ENCODE data around the gene IKBIP.

IKBIP gene

DNA sequence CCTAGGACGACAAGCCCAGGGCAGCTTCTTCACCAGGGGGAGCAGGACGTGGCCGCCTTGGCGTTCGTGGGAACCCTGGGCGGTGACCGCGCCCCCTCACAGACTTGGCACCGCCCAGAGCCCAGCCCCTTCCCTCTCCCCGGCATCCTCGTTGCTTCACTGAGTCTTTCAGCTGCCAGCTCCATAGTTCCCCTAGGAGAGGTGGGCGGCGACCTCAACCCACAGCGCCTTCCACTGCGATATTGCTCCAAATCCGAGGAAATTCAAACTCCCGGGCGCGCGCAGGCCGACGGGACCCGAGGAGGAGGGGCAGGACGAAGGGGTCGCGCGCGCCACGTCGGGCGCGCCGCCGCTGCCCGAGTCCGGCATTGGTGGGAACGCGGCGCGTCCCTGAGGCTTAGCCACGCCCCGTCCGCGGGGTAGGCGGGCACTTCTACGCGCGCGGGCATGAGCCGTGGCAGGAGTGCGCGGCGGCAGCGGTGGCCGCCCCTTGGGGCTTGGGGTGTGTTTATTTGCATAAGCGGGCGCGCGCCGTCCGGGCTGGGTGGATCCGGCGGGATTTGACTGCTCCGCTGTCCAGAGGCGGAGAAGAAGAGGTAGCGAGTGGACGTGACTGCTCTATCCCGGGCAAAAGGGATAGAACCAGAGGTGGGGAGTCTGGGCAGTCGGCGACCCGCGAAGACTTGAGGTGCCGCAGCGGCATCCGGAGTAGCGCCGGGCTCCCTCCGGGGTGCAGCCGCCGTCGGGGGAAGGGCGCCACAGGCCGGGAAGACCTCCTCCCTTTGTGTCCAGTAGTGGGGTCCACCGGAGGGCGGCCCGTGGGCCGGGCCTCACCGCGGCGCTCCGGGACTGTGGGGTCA is at the start of gene IKBIP, which contains the start of gene APAF1:
TSS of gene IKBIP (minus strand) at position 77 of the 860 bp plus-strand sequence. CDS start 87 bp downstream, outside the sequence.
TSS of gene APAF1 (plus strand) at position 579 of the 860 bp plus-strand sequence. CDS start 3,070 bp downstream, outside the sequence.
- DNase-seq (ENCODE audit: extremely low spot score) = peak; percentile 93

GRCh38 chr12:98691351-98691750 is 46.8 kb upstream of the IKBIP start:
- CTCF ChIA-PET = no interaction called here
- DNase-seq (ENCODE audit: extremely low spot score) = no peak
- TF ChIP-seq FOXK2 (IDR thresholded peaks at IDR 0.05) = no peak
- POLR2A ChIA-PET = interaction anchor here (0.6 kb wide), 1 partner anchor 21 kb away, joined by 3 read pairs; no protein-coding TSS in a partner anchor

More for the DNA sequence above, at the start of gene IKBIP, which contains the start of gene APAF1:
- ChIA-PET POLR2A (interaction anchor here (0.8 to 2.1 kb wide), 10 partner anchors 16 to 123 kb away, joined by 3 to 23 read pairs (median 4); partner anchors contain the start of gene SLC25A3), CTCF (interaction anchor here (2.0 kb wide), 1 partner anchor 78 kb away, joined by 7 read pairs; no protein-coding TSS in a partner anchor)
- no peak for TF ChIP-seq BHLHE40 (IDR thresholded peaks at IDR 0.05; ENCODE audit: borderline replicate concordance)

- POLR2A ChIA-PET = no interaction called here
- no peak for DNase-seq (ENCODE audit: extremely low spot score)
- CTCF ChIA-PET = no interaction called here
- TF ChIP-seq HDGF (IDR thresholded peaks at IDR 0.05; ENCODE audit: borderline replicate concordance) = no peak
- TF ChIP-seq SP1 (IDR thresholded peaks at IDR 0.05) = no peak
- no peak for TF ChIP-seq FOXM1 (IDR thresholded peaks at IDR 0.05; ENCODE audit: borderline replicate concordance)
- TF ChIP-seq ZNF384 (IDR thresholded peaks at IDR 0.05) = no peak
- TF ChIP-seq LEF1 (IDR thresholded peaks at IDR 0.05; ENCODE audit: borderline replicate concordance) = no peak
- TF ChIP-seq TARDBP (IDR thresholded peaks at IDR 0.05) = no peak
- no peak for TF ChIP-seq L3MBTL2 (conservative IDR thresholded peaks at IDR 0.05)
- no peak for TF ChIP-seq BHLHE40 (IDR thresholded peaks at IDR 0.05; ENCODE audit: borderline replicate concordance)
- TF ChIP-seq SUZ12 (IDR thresholded peaks at IDR 0.05) = no peak
- no peak for TF ChIP-seq CTBP1 (IDR thresholded peaks at IDR 0.05; ENCODE audit: borderline replicate concordance)
- no peak for TF ChIP-seq ARNT (IDR thresholded peaks at IDR 0.05)
- no peak for TF ChIP-seq FOXA1 (IDR thresholded peaks at IDR 0.05)
- TF ChIP-seq PKNOX1 (IDR thresholded peaks at IDR 0.05) = no peak
- no peak for TF ChIP-seq FOXK2 (IDR thresholded peaks at IDR 0.05)
- TF ChIP-seq NFRKB (IDR thresholded peaks at IDR 0.05) = no peak
- TF ChIP-seq ELF4 (IDR thresholded peaks at IDR 0.05) = no peak
Measured at GRCh38 chr12:98686603-98687002, 42.0 kb upstream of the IKBIP start.

- POLR2A ChIA-PET = no interaction called here
- CTCF ChIA-PET = no interaction called here
- TF ChIP-seq ARNT (IDR thresholded peaks at IDR 0.05) (no peak), ELF4 (IDR thresholded peaks at IDR 0.05) (no peak), CTBP1 (IDR thresholded peaks at IDR 0.05; ENCODE audit: borderline replicate concordance) (no peak), HDGF (IDR thresholded peaks at IDR 0.05; ENCODE audit: borderline replicate concordance) (no peak), ZNF384 (IDR thresholded peaks at IDR 0.05) (no peak), PKNOX1 (IDR thresholded peaks at IDR 0.05) (no peak), FOXK2 (IDR thresholded peaks at IDR 0.05) (no peak), FOXM1 (IDR thresholded peaks at IDR 0.05; ENCODE audit: borderline replicate concordance) (no peak), L3MBTL2 (conservative IDR thresholded peaks at IDR 0.05) (no peak), BHLHE40 (IDR thresholded peaks at IDR 0.05; ENCODE audit: borderline replicate concordance) (no peak), NFRKB (IDR thresholded peaks at IDR 0.05) (no peak), SUZ12 (IDR thresholded peaks at IDR 0.05) (no peak), TARDBP (IDR thresholded peaks at IDR 0.05) (no peak), LEF1 (IDR thresholded peaks at IDR 0.05; ENCODE audit: borderline replicate concordance) (no peak), FOXA1 (IDR thresholded peaks at IDR 0.05) (no peak)
- DNase-seq (ENCODE audit: extremely low spot score) = no peak
Measured at GRCh38 chr12:98684199-98684598, 39.6 kb upstream of the IKBIP start.

GRCh38 chr12:98679611-98680005 is 35.0 kb upstream of the IKBIP start:
- ChIA-PET POLR2A (no interaction called here), CTCF (no interaction called here)
- no peak for TF ChIP-seq SUZ12 (IDR thresholded peaks at IDR 0.05)
- no peak for TF ChIP-seq CTBP1 (IDR thresholded peaks at IDR 0.05; ENCODE audit: borderline replicate concordance)
- no peak for DNase-seq (ENCODE audit: extremely low spot score)

DNA sequence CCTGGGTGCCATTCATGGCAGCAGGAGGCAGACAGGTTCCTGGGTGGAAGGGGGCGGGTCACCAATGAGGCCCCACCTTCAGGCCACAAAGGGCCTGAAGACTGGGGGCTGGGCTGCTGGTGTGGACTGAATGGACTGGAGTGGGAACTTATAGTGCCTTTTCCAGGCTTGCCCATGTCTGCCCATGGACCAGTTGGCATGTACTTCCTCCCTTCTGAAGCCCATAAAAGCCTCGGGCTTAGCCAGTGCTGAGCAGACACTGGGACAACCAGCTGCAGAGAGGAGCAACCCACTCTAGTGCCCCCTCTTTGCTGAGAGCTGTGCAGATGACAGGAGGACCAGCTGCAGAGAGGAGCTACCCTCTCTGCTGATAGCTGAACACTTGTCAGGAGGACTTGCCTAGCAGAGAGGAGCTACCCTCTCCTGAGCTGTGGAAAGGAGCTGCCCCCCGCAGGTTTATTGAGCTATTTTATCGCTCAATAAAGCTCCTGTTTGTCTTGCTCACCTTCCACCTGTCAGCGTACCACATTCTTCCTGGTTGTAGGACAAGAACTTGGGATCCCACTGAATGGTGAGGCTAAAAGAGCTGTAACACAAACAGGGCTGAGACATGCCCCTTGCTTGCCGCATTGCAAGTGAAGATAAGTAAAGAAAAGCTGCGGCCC is 34.5 kb upstream of the IKBIP start:
- POLR2A ChIA-PET = no interaction called here
- CTCF ChIA-PET = no interaction called here
- TF ChIP-seq ARNT (IDR thresholded peaks at IDR 0.05) = no peak
- no peak for TF ChIP-seq TARDBP (IDR thresholded peaks at IDR 0.05)
- no peak for TF ChIP-seq FOXK2 (IDR thresholded peaks at IDR 0.05)
- no peak for TF ChIP-seq BHLHE40 (IDR thresholded peaks at IDR 0.05; ENCODE audit: borderline replicate concordance)
- no peak for TF ChIP-seq SUZ12 (IDR thresholded peaks at IDR 0.05)
- TF ChIP-seq SP1 (IDR thresholded peaks at IDR 0.05) = no peak
- TF ChIP-seq CTBP1 (IDR thresholded peaks at IDR 0.05; ENCODE audit: borderline replicate concordance) = no peak
- no peak for TF ChIP-seq FOXM1 (IDR thresholded peaks at IDR 0.05; ENCODE audit: borderline replicate concordance)
- no peak for TF ChIP-seq ELF4 (IDR thresholded peaks at IDR 0.05)
- no peak for TF ChIP-seq NFRKB (IDR thresholded peaks at IDR 0.05)
- TF ChIP-seq LEF1 (IDR thresholded peaks at IDR 0.05; ENCODE audit: borderline replicate concordance) = no peak
- no peak for TF ChIP-seq FOXA1 (IDR thresholded peaks at IDR 0.05)
- TF ChIP-seq L3MBTL2 (conservative IDR thresholded peaks at IDR 0.05) = no peak
- TF ChIP-seq PKNOX1 (IDR thresholded peaks at IDR 0.05) = no peak
- TF ChIP-seq HDGF (IDR thresholded peaks at IDR 0.05; ENCODE audit: borderline replicate concordance) = no peak
- TF ChIP-seq ZNF384 (IDR thresholded peaks at IDR 0.05) = no peak
- no peak for DNase-seq (ENCODE audit: extremely low spot score)

Measured in HEK293T (cell line).